ENCODE data around the gene IRAK1BP1. TPM values are rescaled to one million over a fixed set of nuclear protein-coding genes. Genes with fewer than 3 reads are reported as not detected.
A peak's percentile ranks its signal among the peaks of the same experiment; 100 is the strongest.

Gene IRAK1BP1, protein sequence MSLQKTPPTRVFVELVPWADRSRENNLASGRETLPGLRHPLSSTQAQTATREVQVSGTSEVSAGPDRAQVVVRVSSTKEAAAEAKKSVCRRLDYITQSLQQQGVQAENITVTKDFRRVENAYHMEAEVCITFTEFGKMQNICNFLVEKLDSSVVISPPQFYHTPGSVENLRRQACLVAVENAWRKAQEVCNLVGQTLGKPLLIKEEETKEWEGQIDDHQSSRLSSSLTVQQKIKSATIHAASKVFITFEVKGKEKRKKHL
- 5.5 TPM for polyA plus RNA-seq (2012; ENCODE audit: insufficient read depth, insufficient read length, low read depth)

DNA sequence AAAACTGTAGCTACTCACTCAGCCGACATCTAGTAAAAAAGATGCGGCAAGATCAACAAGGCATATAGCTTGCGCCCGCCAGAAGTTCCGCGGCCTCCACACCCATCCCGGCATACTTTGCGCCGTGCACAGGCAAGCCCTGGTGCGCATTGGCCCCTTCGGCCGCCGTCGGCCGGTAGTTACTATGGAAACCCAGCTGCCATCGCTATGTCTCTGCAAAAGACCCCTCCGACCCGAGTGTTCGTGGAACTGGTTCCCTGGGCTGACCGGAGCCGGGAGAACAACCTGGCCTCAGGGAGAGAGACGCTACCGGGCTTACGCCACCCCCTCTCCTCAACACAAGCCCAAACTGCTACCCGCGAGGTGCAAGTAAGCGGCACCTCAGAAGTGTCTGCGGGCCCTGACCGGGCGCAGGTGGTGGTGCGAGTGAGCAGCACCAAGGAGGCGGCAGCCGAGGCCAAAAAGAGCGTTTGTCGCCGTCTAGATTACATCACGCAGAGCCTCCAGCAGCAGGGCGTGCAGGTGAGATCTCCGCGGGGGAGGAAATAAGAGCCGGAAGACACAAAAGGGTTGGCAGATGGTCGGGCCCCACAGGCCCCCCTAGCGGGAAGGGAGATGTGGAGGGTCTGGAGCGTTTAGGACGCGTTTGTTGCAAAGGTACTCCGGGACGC lies at the start of gene IRAK1BP1:
TSS of gene IRAK1BP1 (plus strand) at position 182 of the 671 bp plus-strand sequence. CDS start at position 208, 26 bp downstream.
- Histone ChIP-seq H3K9me3 (no peaks in the 10 kb centered on the region), H3K27me3 (no peaks in the 10 kb centered on the region), H3K4me3 (ENCODE audit: low read depth, low read length) (peak within 1 kb of the TSS; percentile 87), H3K36me3 (no peaks in the 10 kb centered on the region), H3K4me1 (no peaks in the 10 kb centered on the region)
- DNase-seq: peak; percentile 89
- TF ChIP-seq, protein P1, sequence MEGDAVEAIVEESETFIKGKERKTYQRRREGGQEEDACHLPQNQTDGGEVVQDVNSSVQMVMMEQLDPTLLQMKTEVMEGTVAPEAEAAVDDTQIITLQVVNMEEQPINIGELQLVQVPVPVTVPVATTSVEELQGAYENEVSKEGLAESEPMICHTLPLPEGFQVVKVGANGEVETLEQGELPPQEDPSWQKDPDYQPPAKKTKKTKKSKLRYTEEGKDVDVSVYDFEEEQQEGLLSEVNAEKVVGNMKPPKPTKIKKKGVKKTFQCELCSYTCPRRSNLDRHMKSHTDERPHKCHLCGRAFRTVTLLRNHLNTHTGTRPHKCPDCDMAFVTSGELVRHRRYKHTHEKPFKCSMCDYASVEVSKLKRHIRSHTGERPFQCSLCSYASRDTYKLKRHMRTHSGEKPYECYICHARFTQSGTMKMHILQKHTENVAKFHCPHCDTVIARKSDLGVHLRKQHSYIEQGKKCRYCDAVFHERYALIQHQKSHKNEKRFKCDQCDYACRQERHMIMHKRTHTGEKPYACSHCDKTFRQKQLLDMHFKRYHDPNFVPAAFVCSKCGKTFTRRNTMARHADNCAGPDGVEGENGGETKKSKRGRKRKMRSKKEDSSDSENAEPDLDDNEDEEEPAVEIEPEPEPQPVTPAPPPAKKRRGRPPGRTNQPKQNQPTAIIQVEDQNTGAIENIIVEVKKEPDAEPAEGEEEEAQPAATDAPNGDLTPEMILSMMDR (IDR thresholded peaks at IDR 0.05; ENCODE audit: low read depth, low read length): peak; percentile 46; the same call in 1 of the 2 replicates

DNA sequence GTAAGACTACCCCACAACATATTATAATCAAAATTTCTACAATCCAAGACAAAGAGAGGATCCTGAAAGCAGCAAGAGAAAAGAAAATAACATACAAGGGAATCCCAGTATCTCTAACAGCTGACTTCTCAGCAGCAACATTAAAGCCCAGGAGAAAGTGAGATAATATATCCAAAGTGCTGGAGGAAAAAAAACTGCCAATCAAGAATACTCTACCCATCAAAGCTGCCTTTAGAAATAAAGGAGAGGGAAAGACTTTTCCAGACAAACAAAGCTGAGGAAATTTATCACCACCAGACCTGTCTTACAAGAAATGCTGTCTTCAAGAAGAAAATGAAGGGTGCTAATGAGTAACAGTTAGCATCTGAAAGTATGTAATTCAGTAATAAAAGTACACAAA lies 43.3 kb upstream of the IRAK1BP1 start:
- Histone ChIP-seq H3K36me3 (no peaks in the 10 kb centered on the region), H3K4me1 (no peaks in the 10 kb centered on the region), H3K4me3 (ENCODE audit: low read depth, low read length) (no peak overlapping the region), H3K27me3 (no peaks in the 10 kb centered on the region), H3K9me3 (no peaks in the 10 kb centered on the region; the same call in 1 of the 2 replicates)
- TF ChIP-seq, protein P1 (IDR thresholded peaks at IDR 0.05; ENCODE audit: low read depth, low read length): no peak
- no peak for DNase-seq

- TF ChIP-seq, protein P1 (IDR thresholded peaks at IDR 0.05; ENCODE audit: low read depth, low read length): no peak
- Histone ChIP-seq H3K4me3 (ENCODE audit: low read depth, low read length) (no peak overlapping the region), H3K36me3 (no peaks in the 10 kb centered on the region), H3K4me1 (no peaks in the 10 kb centered on the region), H3K9me3 (no peaks in the 10 kb centered on the region), H3K27me3 (no peaks in the 10 kb centered on the region)
- DNase-seq: no peak
These were observed 37.9 kb upstream of the IRAK1BP1 start for GRCh38 chr6:78829407-78829806.

DNA sequence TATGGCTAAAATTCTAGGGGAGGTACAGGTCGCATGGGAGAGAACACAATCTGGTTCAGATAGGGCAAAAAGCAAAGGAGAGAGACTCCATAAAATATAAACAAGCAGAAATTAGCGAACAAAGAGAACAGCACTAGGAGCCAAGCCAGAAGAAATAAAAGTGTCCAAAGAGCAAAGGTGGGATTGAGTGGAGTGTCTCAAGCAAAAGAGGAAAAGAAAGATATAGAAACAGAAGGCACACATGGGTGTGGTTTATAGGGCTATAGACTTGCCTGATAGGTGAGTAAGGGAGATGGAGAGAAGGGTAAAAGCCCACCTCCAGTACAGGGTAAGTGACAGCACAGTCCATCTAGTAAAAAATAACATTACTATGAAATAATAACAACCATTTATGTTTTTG lies 36.5 kb upstream of the IRAK1BP1 start:
- H3K9me3 ChIP-seq: no peaks in the 10 kb centered on the region
- no peaks in the 10 kb centered on the region for H3K27me3 ChIP-seq
- no peak for DNase-seq
- TF ChIP-seq, protein P1 (IDR thresholded peaks at IDR 0.05; ENCODE audit: low read depth, low read length): no peak
- H3K36me3 ChIP-seq: no peaks in the 10 kb centered on the region
- no peak overlapping the region for H3K4me3 ChIP-seq (ENCODE audit: low read depth, low read length)
- no peaks in the 10 kb centered on the region for H3K4me1 ChIP-seq

- TF ChIP-seq, protein P1 (IDR thresholded peaks at IDR 0.05; ENCODE audit: low read depth, low read length): no peak
- H3K9me3 ChIP-seq: no peaks in the 10 kb centered on the region
- no peak for DNase-seq
These were observed 35.9 kb upstream of the IRAK1BP1 start for GRCh38 chr6:78831492-78831891.

More at GRCh38 chr6:78831492-78831891, 35.9 kb upstream of the IRAK1BP1 start:
- Histone ChIP-seq H3K4me1 (no peaks in the 10 kb centered on the region), H3K36me3 (no peaks in the 10 kb centered on the region), H3K27me3 (no peaks in the 10 kb centered on the region), H3K4me3 (ENCODE audit: low read depth, low read length) (no peak overlapping the region)

All from BE2C (cell line).